Hematopoietic multipotent progenitor cell treated with erythropoietin and hydrocortisone succinate and interleukin-3 and kit ligand, for 17 days (in vitro differentiated cells): ENCODE measurements around the gene DYNC1LI2.
A peak's percentile ranks its signal among the peaks of the same experiment; 100 is the strongest.

Source experiments
- DNase-seq: peaks from one replicate; pipeline ENCODE4 v3.0.0-alpha.2; 2015; ENCODE audit warnings: low spot score

DYNC1LI2 gene

DNA sequence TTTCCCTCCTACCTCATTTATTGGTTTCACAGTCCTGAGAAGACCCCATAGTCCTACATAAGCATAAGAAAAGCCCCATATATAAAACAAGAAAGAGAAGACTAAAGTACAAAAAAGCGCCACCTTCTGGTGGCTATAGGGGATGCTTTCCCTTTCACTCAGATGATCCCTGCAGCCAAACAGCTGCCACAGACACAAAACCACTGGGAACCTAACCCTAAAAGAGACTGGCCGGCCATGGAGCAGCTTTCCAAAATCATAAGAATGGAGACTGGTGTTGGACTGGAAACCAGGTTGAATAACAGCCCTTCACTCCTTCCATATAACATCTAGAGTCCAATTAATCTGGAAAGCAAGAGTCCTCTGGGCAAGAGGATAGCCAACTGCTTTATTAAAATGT, 11.4 kb downstream of the DYNC1LI2 start:
- peak; percentile 74 for DNase-seq

GRCh38 chr16:66735891-66736290, 15.5 kb downstream of the DYNC1LI2 start:
- DNase-seq: no peak

- DNase-seq: no peak
These were observed 20.3 kb downstream of the DYNC1LI2 start for GRCh38 chr16:66731101-66731500.

GRCh38 chr16:66728804-66729203, 22.6 kb downstream of the DYNC1LI2 start:
- DNase-seq: no peak

DNA sequence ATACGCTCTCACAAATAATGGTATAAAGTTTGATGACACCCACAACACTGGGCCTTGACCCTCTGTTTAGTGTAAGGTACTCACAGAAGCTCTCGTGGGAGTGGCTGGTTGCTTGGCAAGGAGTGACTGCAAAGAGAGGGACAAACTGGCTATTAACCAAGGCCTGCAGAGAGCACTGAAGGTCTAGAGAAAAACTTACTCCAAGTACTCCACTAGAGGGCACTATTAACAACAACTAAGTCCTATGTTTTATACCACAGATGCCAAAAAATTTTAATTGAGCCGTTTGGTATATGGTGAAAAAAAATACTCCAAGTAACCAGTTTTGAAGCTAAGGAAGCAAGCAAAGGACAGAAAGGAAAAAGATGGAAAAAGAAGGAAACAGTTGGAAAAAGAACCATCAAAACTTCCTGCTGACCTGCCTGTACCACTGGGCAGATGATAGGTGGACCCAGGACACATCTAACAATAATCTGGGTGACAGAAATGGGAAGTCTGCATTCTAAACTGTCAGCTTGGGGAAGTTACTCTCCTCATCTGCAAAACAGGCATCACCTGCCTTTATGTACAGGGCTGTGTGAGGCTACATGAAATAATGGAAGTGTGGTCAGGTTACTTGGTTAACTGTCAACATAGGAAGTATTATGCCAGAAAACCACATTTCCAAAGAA, 23.2 kb downstream of the DYNC1LI2 start:
- DNase-seq: peak; percentile 79

- DNase-seq: no peak
These were observed 30.6 kb downstream of the DYNC1LI2 start for GRCh38 chr16:66720766-66721165.

- DNase-seq: no peak
These were observed 32.2 kb downstream of the DYNC1LI2 start for GRCh38 chr16:66719246-66719645.

- no peak for DNase-seq
These were observed 33.6 kb downstream of the DYNC1LI2 start for GRCh38 chr16:66717776-66718175.

GRCh38 chr16:66717112-66717675, 34.2 kb downstream of the DYNC1LI2 start:
- no peak for DNase-seq

- DNase-seq: no peak
These were observed 36.6 kb downstream of the DYNC1LI2 start for GRCh38 chr16:66714654-66715307.

- DNase-seq: no peak
These were observed 37.3 kb downstream of the DYNC1LI2 start for GRCh38 chr16:66714062-66714461.

DNA sequence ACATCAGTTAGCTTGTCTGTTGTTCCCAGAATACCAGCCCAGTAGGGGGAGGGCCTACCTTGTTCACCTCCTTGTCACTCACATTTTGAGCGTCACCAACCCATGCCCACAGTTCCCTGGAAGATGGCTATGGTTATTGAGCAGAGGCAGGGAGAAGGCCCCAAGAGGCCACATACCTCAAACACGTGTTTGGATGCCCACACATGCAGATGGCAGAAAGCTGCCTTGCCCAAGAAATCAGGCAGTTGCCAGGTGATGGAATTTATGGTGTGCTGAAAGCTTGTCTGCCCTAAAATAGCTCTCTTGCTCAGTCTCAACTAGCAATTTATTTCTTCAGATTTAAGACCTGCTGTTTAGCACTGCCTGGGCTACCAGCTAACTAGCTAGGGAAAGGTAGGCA, 38.3 kb downstream of the DYNC1LI2 start:
- DNase-seq: no peak

- no peak for DNase-seq
These were observed 38.9 kb downstream of the DYNC1LI2 start for GRCh38 chr16:66712512-66712911.

- no peak for DNase-seq
These were observed 39.8 kb downstream of the DYNC1LI2 start for GRCh38 chr16:66711581-66711980.

DNA sequence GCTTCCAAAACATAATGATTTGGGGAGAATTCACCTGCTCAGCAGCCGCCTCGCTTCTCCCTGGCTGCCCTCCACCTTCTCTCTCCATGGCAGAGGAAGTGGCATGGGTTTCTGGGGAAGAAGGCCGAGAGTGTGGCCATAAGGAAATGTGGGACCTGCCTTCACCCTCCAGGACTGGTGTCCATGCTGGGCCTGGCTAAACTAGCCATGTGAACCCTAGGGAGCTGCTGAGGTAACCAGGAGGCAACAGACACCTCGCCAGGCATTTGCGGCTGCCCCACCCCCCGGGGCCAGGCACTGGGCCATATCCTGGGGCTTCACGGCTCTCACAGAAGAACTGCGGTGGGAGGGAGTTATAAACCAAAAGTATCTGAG, 44.9 kb downstream of the DYNC1LI2 start:
- DNase-seq: no peak

- no peak for DNase-seq
These were observed 45.5 kb downstream of the DYNC1LI2 start for GRCh38 chr16:66705790-66706505.

- no peak for DNase-seq
These were observed 47.8 kb downstream of the DYNC1LI2 start for GRCh38 chr16:66703406-66704215.

GRCh38 chr16:66701516-66701915, 49.9 kb downstream of the DYNC1LI2 start:
- DNase-seq: no peak

DNA sequence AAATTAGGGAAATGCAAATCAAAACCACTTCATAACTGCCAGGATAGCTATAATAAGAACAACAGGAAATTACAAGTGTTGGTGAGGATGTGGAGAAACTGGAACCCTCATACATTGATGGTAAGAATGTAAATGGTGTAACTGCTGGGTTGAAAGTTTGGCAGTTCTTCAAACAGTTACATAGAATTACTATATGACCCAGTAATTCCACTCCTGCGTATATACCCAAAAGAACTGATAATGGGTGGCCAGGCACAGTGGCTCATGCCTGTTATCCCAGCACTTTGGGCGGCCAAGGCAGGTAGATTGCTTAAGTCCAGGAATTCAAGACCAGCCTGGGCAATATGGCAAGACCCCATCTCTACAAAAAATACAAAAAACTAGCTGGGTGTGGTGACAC, 50.4 kb downstream of the DYNC1LI2 start:
- DNase-seq: no peak

GRCh38 chr16:66699898-66700297, 51.5 kb downstream of the DYNC1LI2 start:
- no peak for DNase-seq

GRCh38 chr16:66698046-66698445, 53.4 kb downstream of the DYNC1LI2 start:
- DNase-seq: no peak
